Activated CD4-positive, alpha-beta T cell treated with anti-CD3 and anti-CD28 coated beads, Interleukin-2, amount 50 U/mL, for 16 hours (primary cell): Measurements from ENCODE around the gene MCRIP1.

Experiments used
- DNase-seq: peaks from one replicate; pipeline ENCODE4 v3.0.0-alpha.2; 2020

MCRIP1 gene

DNA sequence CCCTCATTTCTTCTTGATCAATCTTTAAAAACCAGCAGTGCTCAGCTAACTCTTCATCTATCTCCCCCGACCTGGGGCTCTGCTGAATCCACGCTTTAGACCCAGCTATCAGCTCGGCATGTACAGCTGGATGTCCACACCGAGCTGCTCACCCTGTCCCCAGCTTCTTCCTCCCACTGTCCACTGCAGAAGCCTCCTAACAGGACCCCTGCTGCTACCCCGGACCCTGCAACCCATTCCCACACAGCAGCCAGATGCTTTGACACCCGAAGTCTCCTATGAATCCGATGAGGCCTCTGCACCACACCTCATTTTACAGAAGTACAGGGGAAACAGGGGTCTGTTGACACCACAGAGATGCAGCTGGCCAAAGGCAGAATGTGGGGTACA, 15.3 kb downstream of the MCRIP1 start:
- DNase-seq, result no peak

DNA sequence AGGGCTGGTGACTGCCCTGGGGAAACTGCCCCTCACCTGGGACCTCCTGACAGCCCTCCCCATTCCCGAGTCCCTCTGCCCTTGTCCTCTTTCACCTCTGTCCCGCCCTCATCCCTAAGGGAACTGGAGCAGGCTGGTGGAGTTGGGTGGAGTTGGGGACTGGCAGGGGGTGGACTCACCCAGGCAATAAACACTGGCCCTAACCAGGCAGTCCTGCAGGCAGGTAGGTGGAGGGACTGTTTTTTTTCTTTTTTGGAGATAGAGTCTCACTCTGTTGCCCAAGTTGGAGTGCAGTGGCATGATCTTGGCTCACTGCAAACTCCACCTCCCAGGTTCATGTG, 17.5 kb downstream of the MCRIP1 start:
- DNase-seq, result no peak

GRCh38 chr17:81814748-81815645, 18.1 kb downstream of the MCRIP1 start:
- DNase-seq, result no peak

GRCh38 chr17:81813861-81814683, 19.0 kb downstream of the MCRIP1 start:
- DNase-seq, result no peak

GRCh38 chr17:81813371-81813684, 19.8 kb downstream of the MCRIP1 start:
- no peak for DNase-seq

- DNase-seq, result no peak
These were observed 20.3 kb downstream of the MCRIP1 start for GRCh38 chr17:81812571-81813370.

- no peak for DNase-seq
These were observed 21.2 kb downstream of the MCRIP1 start for GRCh38 chr17:81811705-81812570.

GRCh38 chr17:81810892-81811704, 22.0 kb downstream of the MCRIP1 start:
- DNase-seq, result no peak

DNA sequence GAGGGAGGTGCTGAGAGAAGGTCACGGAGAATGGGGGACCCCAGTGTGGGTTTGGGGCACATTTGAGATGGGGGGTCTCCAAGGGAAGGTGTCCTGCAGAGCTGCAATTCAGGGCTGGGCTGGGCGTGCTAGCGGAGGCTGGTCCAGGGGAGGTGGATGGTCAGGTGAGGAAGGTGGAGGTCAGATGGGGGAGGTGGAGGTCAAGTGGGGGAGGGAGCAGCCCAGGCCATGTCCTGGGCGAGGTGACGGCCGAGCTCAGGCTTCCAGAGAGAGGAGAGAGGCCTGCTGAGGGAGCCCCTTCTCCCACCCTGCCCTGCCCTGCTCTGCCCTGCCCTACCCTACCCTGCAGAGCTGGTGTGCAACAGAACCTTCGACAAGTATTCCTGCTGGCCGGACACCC, 22.6 kb downstream of the MCRIP1 start:
- DNase-seq, result no peak

DNA sequence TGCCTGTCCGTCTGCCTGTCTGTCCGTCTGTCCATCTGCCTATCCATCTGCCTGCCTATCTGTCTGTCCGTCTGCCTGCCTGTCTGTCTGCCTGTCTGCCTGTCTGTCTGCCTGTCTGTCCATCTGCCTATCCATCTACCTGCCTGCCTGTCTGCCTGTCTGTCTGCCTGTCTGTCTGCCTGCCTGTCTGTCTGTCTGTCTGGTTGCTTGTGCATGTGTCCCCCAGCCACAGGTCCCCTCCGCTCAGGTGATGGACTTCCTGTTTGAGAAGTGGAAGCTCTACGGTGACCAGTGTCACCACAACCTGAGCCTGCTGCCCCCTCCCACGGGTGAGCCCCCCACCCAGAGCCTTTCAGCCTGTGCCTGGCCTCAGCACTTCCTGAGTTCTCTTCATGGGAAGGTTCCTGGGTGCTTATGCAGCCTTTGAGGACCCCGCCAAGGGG, 23.5 kb downstream of the MCRIP1 start:
- DNase-seq, result no peak

DNA sequence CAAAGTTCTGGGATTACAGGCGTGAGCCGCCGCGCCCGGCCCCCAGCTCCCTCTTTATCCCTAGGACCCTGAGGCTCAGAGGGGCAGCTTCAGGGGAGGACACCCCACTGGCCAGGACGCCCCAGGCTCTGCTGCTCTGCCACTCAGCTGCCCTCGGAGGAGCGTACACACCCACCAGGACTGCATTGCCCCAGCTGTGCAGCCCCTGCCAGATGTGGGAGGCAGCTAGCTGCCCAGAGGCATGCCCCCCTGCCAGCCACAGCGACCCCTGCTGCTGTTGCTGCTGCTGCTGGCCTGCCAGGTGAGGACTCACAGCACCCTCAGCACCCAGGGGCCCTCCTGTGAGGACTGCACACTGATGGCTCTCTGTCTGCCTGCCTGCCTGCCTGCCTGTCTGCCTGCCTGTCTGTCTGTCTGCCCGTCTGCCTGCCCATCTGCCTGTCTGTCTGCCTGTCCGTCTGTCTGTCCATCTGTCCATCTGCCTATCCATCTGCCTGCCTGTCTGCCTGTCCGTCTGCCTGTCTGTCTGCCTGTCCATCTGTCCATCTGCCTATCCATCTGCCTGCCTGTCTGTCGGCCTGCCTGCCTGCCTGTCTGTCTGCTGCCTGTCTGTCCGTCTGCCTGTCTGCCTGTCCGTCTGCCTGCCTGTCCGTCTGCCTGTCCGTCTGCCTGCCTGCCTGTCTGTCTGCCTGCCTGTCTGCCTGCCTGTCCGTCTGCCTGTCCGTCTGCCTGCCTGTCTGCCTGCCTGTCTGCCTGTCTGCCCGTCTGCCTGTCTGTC, 24.1 kb downstream of the MCRIP1 start:
- no peak for DNase-seq

- DNase-seq, result no peak
These were observed 25.3 kb downstream of the MCRIP1 start for GRCh38 chr17:81807839-81808238.

GRCh38 chr17:81807210-81807719, 25.8 kb downstream of the MCRIP1 start:
- no peak for DNase-seq

DNA sequence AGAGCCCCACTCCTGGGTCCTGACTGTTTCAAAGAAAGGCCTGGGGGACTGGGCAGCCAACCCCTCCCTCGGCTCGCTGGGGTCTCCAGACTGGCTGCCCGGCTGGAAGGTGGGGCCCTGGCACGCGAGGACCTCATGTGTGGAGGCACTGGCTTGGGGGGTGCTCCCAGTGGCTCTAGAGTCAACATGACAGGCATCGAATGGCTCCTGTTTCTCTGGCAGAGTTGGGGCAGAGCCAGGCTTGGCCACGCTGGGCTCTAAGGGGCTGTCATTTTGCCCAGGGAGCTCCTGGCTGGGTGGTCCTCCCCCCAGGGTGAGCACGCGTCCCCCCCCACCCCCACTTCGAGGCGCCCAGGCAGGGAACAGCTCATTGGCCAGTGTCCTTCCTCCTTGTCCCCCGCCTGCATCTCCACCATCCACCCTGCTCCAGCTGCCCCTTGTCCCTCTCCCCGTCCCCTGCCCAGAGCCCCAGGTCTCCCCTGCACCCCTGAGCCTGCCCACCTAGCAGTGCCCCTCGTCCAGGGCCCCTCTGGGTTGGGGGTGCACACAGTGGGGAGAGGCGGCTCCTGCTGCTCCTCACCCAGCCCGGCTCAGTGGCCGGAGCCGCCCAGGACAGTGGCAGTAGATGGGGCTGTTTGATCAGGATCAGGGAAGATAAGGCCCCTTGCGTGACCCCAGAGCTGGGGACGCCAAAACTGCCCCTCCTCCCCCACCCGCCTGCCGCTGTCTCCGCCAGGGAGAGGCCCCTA, 26.5 kb downstream of the MCRIP1 start:
- DNase-seq, result no peak

DNA sequence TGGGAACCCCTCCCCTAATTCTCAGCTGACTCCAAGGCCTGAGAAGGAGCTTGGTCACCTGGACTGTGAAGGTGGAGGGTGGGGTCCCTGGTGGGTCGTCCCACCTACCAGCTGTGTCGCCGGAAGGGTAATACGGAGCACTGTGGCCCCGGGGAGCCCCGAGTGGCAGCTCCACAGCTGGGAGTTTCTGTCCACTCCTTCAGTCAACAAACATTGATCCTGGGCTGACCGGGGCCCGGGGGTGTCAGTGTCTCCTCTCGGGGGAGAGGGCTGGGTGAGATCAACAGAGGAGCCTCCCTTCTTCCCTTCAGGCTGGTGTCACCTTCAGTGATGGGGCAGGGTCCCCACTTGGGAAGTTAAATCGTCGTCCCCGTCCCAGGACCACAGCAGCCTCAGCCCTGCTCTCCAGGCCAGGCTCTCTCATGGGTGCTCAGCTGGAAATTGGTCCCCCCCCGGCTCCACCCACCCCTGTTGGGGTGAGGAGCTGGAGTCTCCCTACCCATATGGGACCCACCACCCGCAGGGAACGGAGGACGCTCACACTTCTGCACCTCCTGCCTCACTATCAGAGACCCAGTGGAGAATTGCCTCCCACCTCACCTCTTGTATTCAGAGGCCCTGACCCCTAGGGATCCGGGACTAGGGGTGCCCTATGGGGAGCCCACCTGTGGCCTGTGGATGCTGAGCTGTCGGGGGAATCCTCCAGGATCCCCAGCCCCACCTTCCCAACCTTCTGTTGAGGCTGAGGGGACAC, 27.2 kb downstream of the MCRIP1 start:
- no peak for DNase-seq

DNA sequence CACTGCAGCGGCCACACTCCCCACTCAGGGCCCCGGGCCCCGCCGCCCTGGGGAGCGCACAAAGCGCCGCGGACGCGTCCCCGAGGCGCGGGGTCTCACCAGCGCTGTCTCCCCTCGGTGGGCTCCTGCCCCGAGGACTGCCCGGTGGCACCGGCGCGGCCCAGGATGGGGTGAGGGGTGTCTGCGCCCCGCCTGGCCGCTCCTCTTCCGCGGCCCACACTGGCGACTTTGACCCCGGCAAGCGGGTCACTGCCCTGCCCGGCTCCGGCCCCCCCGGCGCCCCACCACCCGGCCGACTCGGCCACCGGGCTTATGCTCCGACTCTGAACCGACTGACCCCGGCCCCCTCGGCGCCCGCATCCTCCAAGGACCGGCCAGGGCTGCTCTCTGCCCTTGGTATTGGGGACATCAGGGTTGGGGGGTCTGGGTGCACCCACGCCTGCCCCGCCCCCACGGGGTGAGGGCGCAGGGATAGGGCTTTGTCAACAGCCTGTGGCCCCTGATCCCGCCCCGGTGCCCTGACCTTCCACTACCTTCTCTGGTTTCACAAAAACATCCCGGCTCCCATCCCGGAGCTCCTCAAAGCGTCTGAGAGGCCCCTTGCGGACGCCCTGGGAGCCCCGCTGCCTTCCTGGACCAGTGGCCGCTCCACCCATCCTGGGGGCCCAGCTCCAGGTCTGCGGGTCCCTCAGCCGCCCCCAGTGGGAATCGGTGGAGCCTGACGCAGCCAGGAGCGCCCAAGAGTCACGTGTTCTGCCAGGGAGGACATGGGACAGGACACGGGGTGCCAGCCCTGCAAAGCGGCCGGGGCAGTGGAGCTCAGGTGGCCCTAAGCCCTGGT, 28.3 kb downstream of the MCRIP1 start:
- no peak for DNase-seq

- no peak for DNase-seq
These were observed 29.1 kb downstream of the MCRIP1 start, which contains the start of gene GCGR for GRCh38 chr17:81803728-81804558. TSS of gene GCGR (plus strand) at chr17:81804150. CDS start at chr17:81809019, 4,869 bp downstream.
